Measurements from ENCODE around the gene TENM3. TPM values are rescaled to one million over a fixed set of nuclear protein-coding genes. Genes with fewer than 3 reads are reported as not detected.

TENM3 gene
- polyA plus RNA-seq, 6 donors from 2014 or later = not detected

DNA sequence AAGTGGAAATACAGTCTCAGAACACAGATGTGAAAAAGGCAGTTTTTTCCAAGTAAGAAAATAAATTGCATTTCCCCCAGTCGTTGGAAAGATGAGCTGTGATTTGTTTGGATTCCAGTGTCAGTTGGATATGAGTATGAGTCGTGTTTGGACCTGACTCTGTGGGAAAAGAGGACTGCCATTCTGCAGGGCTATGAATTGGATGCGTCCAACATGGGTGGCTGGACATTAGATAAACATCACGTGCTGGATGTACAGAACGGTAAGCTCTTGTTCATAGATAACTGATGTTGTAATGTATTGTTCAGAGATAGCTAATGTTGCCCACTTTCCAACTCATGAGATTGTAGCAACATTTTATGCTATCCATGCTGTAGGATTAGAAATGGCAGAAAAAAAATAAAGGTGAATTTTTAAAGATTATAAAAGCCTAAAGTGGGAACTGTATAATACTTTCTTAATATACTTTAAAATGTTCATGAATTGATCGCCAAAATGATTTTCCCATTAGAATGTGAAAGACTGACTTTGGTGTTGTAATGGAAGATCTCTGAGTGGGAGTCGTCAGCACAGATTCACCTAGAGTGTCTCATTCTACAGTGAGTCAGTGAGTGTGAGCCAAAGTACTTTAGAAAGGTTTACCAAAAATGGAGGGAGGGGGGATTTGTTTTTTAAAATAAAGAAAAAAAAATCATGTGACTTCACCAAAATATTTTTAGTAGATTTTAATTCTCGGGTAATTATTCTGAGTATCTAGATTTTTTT is 495.3 kb downstream of the TENM3 start:
- Mint-ChIP-seq H3K9me3 (peaks cover 0 to 5% (median 0%) of the 10 kb centered on the region in 7 donors), H3K36me3 (no peaks in the 10 kb centered on the region), H3K27me3 (peaks cover 0 to 26% (median 5%) of the 10 kb centered on the region in 3 donors), H3K4me3 (no peak overlapping the region), H3K27ac (no peak overlapping the region), H3K4me1 (no peaks in the 10 kb centered on the region)
- DNase-seq (no peak), ATAC-seq (ENCODE audit: low read depth in 2 of 2) (no peak)

DNA sequence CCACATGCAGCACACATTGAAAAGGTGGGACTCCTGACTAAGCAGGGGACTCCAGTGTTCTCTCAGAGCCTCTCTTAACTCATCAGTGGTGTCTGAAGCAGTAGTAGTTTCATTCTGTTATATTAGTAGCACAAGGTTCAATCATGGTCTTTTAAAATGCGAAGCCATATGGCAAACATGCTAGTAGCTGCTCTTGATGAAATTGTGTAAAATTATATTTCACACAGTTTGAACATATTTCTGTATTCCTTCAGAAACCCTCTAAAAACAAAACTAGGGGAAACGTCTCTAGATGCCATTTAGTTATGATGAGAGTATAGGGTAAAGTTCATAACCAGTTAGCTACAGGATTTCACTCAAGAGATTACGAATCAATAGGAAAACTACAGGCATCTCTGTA is 497.1 kb downstream of the TENM3 start:
- no peak overlapping the region for H3K27ac Mint-ChIP-seq
- H3K4me1 Mint-ChIP-seq = no peaks in the 10 kb centered on the region
- H3K27me3 Mint-ChIP-seq = peaks cover 0 to 17% (median 5%) of the 10 kb centered on the region in 3 donors
- ATAC-seq (ENCODE audit: low read depth in 2 of 2) (no peak), DNase-seq (no peak)
- no peak overlapping the region for H3K4me3 Mint-ChIP-seq
- peaks cover 0 to 2% (median 0%) of the 10 kb centered on the region in 7 donors for H3K9me3 Mint-ChIP-seq
- no peaks in the 10 kb centered on the region for H3K36me3 Mint-ChIP-seq

DNA sequence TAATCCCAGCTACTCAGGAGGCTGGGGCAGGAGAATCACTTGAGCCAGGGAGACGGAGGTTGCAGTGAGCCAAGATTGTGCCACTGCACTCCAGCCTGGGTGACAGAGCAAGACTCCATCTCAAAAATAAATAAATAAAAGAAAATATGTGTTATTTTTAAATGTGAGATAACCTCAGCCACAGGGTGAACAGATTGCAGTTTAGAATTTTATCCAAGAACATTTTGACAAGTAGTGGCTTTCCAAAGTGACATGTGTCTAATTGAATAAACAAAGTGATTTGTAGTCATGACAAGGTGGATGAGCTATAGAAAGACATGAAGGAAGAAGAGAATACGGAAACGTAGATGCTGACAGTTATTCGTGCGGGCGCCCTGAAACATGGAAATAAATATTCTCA is 497.9 kb downstream of the TENM3 start:
- peaks cover 0 to 21% (median 5%) of the 10 kb centered on the region in 3 donors for H3K27me3 Mint-ChIP-seq

DNA sequence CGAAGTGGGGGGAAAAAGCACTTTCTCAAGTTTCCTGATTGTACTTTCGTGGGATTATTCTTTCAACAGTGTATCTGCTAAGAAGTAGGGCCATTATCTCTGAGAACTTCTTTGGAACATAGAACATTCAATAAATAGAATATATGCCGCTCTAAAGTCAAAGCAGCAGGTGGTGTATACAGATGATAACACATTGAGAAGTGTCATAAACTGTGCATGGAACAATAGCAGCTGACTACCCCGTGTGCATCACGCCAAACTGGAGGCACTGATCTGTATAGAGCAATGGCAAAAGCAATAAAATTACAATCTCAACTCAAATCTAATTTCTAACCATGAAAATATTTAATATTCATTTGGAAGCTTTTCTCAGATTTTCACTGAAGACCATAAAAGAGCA is 498.7 kb downstream of the TENM3 start:
- ATAC-seq (ENCODE audit: low read depth in 2 of 2) (no peak), DNase-seq (no peak)
- Mint-ChIP-seq H3K27me3 (peaks cover 0 to 23% (median 5%) of the 10 kb centered on the region in 3 donors), H3K4me1 (no peaks in the 10 kb centered on the region), H3K4me3 (no peak overlapping the region), H3K36me3 (peaks cover 0 to 5% of the 10 kb centered on the region in 2 donors), H3K27ac (no peak overlapping the region), H3K9me3 (peaks cover 0 to 8% (median 5%) of the 10 kb centered on the region in 7 donors)

More for the DNA sequence above, 497.9 kb downstream of the TENM3 start:
- no peak for ATAC-seq (ENCODE audit: low read depth in 2 of 2)
- DNase-seq = no peak
- Mint-ChIP-seq H3K27ac (no peak overlapping the region), H3K4me3 (no peak overlapping the region), H3K9me3 (peaks cover 0 to 4% (median 2%) of the 10 kb centered on the region in 7 donors), H3K36me3 (peaks cover 0 to 3% of the 10 kb centered on the region in 2 donors), H3K4me1 (no peaks in the 10 kb centered on the region)

DNA sequence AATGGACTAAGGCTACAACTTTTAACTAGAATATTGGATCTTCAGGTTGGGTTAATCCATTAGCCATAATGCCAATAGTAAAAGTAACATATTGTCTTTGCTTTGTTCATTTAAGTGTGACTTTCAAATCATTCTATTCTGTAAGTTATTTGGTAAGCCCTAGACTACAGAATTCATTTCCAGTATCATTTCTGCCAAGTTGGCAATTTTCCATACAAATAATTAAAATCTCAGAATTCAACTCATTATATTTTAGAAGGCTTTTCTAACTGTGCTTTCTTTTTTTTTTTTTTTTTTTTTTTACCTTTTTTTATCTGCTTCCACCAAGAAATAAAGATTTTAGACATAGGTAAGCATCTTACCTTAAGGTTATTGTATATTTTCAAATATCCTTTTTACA is 500.6 kb downstream of the TENM3 start:
- DNase-seq (no peak), ATAC-seq (ENCODE audit: low read depth in 2 of 2) (no peak)
- H3K27me3 Mint-ChIP-seq = peaks cover 0 to 9% (median 5%) of the 10 kb centered on the region in 3 donors
- no peaks in the 10 kb centered on the region for H3K4me1 Mint-ChIP-seq
- no peak overlapping the region for H3K4me3 Mint-ChIP-seq
- peaks cover 0 to 8% (median 5%) of the 10 kb centered on the region in 7 donors for H3K9me3 Mint-ChIP-seq
- H3K27ac Mint-ChIP-seq = no peak overlapping the region
- peaks cover 0 to 5% of the 10 kb centered on the region in 2 donors for H3K36me3 Mint-ChIP-seq

DNA sequence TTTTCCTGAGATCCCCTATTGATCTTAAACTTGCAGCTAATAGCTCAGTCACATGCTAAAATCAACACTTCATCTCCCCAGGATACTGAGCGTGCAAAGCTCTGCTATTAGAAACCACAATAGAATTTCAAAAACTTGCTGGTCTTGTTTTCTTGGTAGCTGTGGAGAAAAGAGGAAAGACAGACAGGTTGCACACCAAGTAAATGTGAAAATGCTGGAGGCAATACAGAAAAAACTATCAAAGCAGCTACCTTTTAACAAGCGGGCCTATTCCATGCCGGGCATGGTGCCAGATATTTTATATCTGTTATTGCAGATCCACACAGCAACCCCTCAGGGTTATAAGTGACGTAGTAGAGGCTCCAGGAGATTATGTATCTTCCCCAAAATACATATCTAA is 502.0 kb downstream of the TENM3 start:
- ATAC-seq (ENCODE audit: low read depth in 2 of 2) = no peak
- Mint-ChIP-seq H3K27ac (no peak overlapping the region), H3K4me3 (no peak overlapping the region), H3K9me3 (peaks cover 0 to 8% (median 5%) of the 10 kb centered on the region in 7 donors), H3K36me3 (peaks cover 0 to 5% of the 10 kb centered on the region in 2 donors), H3K27me3 (peaks cover 0 to 6% (median 0%) of the 10 kb centered on the region in 3 donors), H3K4me1 (no peaks in the 10 kb centered on the region)
- no peak for DNase-seq

DNA sequence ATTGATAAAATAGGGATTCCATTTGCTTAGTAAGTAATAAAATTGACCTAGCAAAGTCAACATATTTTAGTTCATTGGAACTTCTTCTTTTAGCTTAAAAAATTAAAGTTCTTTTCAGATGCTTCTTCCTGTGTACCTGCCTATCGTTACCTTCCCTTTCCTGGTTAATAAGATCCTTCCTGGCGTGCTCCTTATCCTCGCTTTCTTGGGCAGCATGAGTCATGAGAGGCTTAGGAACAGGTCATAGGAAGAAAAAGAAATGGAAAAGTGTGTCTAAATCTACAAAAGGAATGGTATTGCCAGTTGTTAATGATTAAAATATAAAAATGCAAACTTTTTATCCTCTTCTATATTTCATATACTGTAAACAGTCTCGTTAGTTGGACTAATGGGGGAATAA is 503.7 kb downstream of the TENM3 start:
- H3K27me3 Mint-ChIP-seq = peaks cover 3 to 9% (median 6%) of the 10 kb centered on the region in 3 donors
- H3K9me3 Mint-ChIP-seq = peaks cover 0 to 8% (median 5%) of the 10 kb centered on the region in 7 donors
- H3K36me3 Mint-ChIP-seq = peaks cover 0 to 5% of the 10 kb centered on the region in 2 donors
- H3K4me1 Mint-ChIP-seq = no peaks in the 10 kb centered on the region
- DNase-seq (no peak), ATAC-seq (ENCODE audit: low read depth in 2 of 2) (no peak)
- no peak overlapping the region for H3K27ac Mint-ChIP-seq
- H3K4me3 Mint-ChIP-seq = no peak overlapping the region

DNA sequence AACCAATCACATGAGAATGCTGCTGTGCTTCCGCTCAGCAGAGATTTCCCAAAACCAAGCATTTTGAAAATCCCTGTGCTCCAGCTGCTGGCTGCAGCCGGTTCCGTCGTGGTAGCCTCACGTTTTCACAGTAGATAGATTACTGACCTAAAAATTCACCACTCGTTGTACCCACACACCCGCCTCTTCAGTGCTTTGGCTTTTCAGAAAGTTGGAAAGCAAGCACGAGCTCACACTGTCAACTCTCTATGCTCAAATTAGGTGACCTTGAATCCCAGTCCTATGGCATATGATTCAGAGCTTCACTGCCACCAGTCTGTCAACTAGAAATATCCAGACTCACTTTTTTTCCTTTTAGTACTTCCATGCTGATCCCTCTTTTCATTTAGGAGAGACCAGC is 505.1 kb downstream of the TENM3 start:
- Mint-ChIP-seq H3K9me3 (peaks cover 0 to 8% (median 5%) of the 10 kb centered on the region in 7 donors), H3K36me3 (peaks cover 0 to 5% of the 10 kb centered on the region in 2 donors), H3K27ac (no peak overlapping the region), H3K4me1 (no peaks in the 10 kb centered on the region), H3K4me3 (no peak overlapping the region), H3K27me3 (peaks cover 3 to 9% (median 6%) of the 10 kb centered on the region in 3 donors)
- DNase-seq (no peak), ATAC-seq (ENCODE audit: low read depth in 2 of 2) (no peak)

DNA sequence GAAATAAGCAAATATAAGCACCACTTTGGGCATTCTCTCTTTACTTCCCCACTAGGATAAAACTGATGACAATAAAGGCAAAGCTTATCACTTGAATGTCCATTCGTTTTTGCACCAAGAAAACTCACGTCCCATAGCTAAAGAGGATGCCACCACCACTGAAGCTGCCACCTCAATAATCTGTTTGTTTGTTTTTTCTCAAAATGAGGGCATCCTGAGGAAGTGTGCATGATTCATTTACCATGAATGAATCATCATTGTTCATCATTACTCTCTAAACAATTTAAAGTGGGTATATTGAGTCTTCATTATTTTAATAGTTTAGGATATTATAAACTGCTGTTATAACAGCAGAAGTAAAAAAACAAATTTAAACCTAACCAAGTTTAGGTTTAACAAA is 505.7 kb downstream of the TENM3 start:
- Mint-ChIP-seq H3K4me3 (no peak overlapping the region), H3K27me3 (peaks cover 3 to 9% (median 6%) of the 10 kb centered on the region in 3 donors), H3K36me3 (peaks cover 0 to 5% of the 10 kb centered on the region in 2 donors), H3K27ac (no peak overlapping the region), H3K4me1 (no peaks in the 10 kb centered on the region), H3K9me3 (peaks cover 0 to 8% (median 5%) of the 10 kb centered on the region in 7 donors)
- ATAC-seq (ENCODE audit: low read depth in 2 of 2) (no peak), DNase-seq (no peak)

DNA sequence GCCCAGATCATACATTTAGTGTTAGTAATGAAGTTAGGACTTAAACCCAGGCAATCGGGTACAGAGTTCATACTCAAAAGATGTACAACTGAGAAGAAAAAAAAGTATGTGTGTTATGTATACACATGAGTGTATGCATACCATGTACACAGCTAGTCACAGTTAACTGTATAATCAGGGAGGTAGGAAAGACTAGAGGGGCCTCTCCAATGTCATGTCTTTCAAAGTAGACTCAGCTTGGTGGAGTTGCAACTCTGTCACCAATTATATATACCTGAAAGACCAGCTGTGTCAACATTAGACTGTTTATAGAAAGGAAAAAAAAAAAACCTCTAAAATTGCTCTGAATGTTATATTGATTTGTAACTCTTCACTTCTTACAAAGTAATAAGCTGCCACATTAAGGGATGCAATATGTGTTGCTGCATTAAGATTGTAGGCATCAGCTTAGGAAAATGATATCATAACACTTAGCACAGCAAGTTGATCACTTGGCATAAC is 506.5 kb downstream of the TENM3 start:
- H3K4me1 Mint-ChIP-seq = no peaks in the 10 kb centered on the region
- H3K27ac Mint-ChIP-seq = no peak overlapping the region
- H3K27me3 Mint-ChIP-seq = peaks cover 3 to 16% (median 6%) of the 10 kb centered on the region in 3 donors
- H3K4me3 Mint-ChIP-seq = no peak overlapping the region
- no peak for ATAC-seq (ENCODE audit: low read depth in 2 of 2)
- peaks cover 0 to 5% of the 10 kb centered on the region in 2 donors for H3K36me3 Mint-ChIP-seq
- DNase-seq = no peak
- peaks cover 0 to 8% (median 5%) of the 10 kb centered on the region in 7 donors for H3K9me3 Mint-ChIP-seq

DNA sequence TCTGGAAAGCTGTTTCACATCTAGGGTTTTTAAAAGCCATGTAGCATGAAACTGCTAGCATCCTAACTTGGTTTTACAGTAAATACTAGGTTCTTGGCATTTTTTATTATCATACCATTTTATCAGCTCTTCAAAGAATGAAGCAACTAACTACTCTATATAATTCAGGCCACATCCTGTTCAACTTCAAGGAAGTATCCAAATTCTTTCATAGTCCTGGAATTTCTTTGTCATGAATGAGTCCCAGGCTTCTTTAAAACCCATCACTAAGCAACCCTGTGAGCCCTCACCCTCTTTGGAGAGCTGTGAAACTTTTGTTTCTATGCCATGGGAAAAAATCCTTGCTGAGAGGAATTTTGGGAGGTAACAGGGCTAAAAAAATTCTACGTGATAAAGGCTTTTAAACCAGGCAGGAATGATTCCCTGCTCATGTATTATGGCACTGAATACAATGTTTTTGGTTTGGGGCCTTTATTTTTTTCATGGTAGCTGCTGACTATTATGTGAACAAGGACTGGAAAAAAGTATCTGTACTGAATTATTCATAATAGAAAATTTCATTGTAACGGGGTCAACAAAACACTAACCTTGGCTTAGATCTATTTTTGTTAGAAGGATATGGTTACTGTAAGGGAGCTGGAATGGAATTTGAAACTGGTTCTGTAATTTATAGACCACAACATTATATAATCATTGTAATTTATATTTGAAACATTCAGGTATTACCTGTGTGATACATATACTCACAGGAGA is 509.1 kb downstream of the TENM3 start:
- Mint-ChIP-seq H3K36me3 (no peaks in the 10 kb centered on the region), H3K27ac (no peak overlapping the region), H3K4me3 (no peak overlapping the region), H3K4me1 (no peaks in the 10 kb centered on the region), H3K9me3 (peaks cover 0 to 11% (median 0%) of the 10 kb centered on the region in 7 donors), H3K27me3 (peaks cover 0 to 17% (median 3%) of the 10 kb centered on the region in 3 donors)
- DNase-seq = no peak
- no peak for ATAC-seq (ENCODE audit: low read depth in 2 of 2)

DNA sequence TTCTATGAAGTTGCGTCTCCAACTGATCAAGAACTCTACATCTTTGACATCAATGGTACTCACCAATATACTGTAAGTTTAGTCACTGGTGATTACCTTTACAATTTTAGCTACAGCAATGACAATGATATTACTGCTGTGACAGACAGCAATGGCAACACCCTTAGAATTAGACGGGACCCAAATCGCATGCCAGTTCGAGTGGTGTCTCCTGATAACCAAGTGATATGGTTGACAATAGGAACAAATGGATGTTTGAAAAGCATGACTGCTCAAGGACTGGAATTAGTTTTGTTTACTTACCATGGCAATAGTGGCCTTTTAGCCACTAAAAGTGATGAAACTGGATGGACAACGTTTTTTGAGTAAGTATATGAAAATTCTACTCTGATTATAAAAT is 511.7 kb downstream of the TENM3 start:
- H3K36me3 Mint-ChIP-seq = no peaks in the 10 kb centered on the region
- H3K4me3 Mint-ChIP-seq = no peak overlapping the region
- ATAC-seq (ENCODE audit: low read depth in 2 of 2) (no peak), DNase-seq (no peak)
- H3K4me1 Mint-ChIP-seq = no peaks in the 10 kb centered on the region
- H3K27ac Mint-ChIP-seq = no peak overlapping the region
- H3K27me3 Mint-ChIP-seq = peaks cover 0 to 17% (median 3%) of the 10 kb centered on the region in 3 donors
- peaks cover 0 to 23% (median 0%) of the 10 kb centered on the region in 7 donors for H3K9me3 Mint-ChIP-seq

DNA sequence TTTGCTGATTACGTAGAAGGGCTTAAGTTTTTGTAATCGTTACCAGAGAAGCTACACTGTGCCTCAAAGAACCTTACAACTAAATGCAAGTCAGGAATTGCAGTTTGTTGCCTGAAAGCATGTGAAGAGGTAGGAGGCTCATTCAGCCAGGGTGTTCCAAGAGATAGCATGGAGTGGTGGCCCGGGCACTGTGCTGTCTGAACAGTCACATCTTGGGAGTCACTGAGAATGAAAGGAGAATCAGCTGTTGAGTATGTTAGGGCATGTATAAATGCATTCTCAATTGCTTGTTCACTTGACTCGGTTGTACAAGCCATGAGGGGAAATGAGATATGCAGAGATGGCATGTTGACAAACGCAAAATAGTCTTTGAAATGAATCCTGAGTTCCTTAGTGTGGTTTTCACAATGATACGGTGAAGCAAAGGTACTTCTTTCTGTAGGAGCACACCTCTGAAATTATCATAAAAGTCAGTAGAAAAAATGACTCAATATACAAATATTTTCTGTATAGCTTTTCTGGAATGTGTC is 513.0 kb downstream of the TENM3 start:
- H3K4me1 Mint-ChIP-seq = no peaks in the 10 kb centered on the region
- H3K9me3 Mint-ChIP-seq = peaks cover 0 to 23% (median 0%) of the 10 kb centered on the region in 7 donors
- no peaks in the 10 kb centered on the region for H3K36me3 Mint-ChIP-seq
- ATAC-seq (ENCODE audit: low read depth in 2 of 2) = no peak
- DNase-seq = no peak
- no peak overlapping the region for H3K27ac Mint-ChIP-seq
- H3K27me3 Mint-ChIP-seq = peaks cover 0 to 15% (median 3%) of the 10 kb centered on the region in 3 donors
- H3K4me3 Mint-ChIP-seq = no peak overlapping the region
